ENCODE data around the gene ZNF618.

- TF ChIP-seq, protein P1, sequence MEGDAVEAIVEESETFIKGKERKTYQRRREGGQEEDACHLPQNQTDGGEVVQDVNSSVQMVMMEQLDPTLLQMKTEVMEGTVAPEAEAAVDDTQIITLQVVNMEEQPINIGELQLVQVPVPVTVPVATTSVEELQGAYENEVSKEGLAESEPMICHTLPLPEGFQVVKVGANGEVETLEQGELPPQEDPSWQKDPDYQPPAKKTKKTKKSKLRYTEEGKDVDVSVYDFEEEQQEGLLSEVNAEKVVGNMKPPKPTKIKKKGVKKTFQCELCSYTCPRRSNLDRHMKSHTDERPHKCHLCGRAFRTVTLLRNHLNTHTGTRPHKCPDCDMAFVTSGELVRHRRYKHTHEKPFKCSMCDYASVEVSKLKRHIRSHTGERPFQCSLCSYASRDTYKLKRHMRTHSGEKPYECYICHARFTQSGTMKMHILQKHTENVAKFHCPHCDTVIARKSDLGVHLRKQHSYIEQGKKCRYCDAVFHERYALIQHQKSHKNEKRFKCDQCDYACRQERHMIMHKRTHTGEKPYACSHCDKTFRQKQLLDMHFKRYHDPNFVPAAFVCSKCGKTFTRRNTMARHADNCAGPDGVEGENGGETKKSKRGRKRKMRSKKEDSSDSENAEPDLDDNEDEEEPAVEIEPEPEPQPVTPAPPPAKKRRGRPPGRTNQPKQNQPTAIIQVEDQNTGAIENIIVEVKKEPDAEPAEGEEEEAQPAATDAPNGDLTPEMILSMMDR (IDR thresholded peaks at IDR 0.05), result no peak
- no peak for TF ChIP-seq POLR2AphosphoS5 (IDR thresholded peaks at IDR 0.05)
Measured at GRCh38 chr9:114016101-114016500, 140.0 kb downstream of the ZNF618 start.
